Fibroblast of mammary gland (primary cell): ENCODE results near the gene KIF5B.
A peak's percentile ranks its signal among the peaks of the same experiment; 100 is the strongest.
"Not testable (repeated sequence)": the region's sequence is repeated elsewhere in the genome, so short reads cannot be mapped to it uniquely, and the experiment has no call there.

Experiments
- DNase-seq: peaks from one replicate; pipeline ENCODE4 v3.0.0-alpha.2; 2010; ENCODE audit warnings: low read depth
- H3K4me3 ChIP-seq: 2 replicates; pipeline ENCODE4 v1.5.1; 2011; ENCODE audit warnings: low read depth, mild to moderate bottlenecking, low read length, moderate library complexity; ENCODE audit not compliant: control insufficient read depth
- TF ChIP-seq, protein P1 (sequence below): conservative IDR thresholded peaks from 2 replicates; pipeline ENCODE4 v1.5.1; 2011; ENCODE audit warnings: low read depth, low read length, inconsistent platforms; ENCODE audit not compliant: control insufficient read depth, insufficient read depth

The KIF5B gene

DNA sequence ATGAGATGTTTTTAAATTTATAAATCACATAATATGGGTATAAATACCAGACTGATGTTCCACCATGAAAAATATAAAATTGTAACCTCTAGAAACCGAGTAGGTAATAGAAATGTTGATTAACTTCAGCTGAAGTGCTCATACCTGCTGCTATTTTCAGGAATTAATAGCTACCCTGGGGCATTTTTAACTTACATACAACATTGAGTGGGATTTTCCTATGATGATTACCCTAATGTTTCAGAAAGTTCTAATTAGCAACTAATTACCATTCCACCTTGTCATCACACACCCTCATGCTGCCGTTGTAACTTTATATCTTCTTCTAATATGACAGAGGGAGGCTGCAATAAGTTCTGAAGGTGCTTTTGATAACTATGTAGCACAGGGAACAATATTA is 74.1 kb downstream of the KIF5B start:
- H3K4me3 ChIP-seq = no peak overlapping the region
- no peak for DNase-seq
- TF ChIP-seq, protein P1, sequence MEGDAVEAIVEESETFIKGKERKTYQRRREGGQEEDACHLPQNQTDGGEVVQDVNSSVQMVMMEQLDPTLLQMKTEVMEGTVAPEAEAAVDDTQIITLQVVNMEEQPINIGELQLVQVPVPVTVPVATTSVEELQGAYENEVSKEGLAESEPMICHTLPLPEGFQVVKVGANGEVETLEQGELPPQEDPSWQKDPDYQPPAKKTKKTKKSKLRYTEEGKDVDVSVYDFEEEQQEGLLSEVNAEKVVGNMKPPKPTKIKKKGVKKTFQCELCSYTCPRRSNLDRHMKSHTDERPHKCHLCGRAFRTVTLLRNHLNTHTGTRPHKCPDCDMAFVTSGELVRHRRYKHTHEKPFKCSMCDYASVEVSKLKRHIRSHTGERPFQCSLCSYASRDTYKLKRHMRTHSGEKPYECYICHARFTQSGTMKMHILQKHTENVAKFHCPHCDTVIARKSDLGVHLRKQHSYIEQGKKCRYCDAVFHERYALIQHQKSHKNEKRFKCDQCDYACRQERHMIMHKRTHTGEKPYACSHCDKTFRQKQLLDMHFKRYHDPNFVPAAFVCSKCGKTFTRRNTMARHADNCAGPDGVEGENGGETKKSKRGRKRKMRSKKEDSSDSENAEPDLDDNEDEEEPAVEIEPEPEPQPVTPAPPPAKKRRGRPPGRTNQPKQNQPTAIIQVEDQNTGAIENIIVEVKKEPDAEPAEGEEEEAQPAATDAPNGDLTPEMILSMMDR = no peak

DNA sequence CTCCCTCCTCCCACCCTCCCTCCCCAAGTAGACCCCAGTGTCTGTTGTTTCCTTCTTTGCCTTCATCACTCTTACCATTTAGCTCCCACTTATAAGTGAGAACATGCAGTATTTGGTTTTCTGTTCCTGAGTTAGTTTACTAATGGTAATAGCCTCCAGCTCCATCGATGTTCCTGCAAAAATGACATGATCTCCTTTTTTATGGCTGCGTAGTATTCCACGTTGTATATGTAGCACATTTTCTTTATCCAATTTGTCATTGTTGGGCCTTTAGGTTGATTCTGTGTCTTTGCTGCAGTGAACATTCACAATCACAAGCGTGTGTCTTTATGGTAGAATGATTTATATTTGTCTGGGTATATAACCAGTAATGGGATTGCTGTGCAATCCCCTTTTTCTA is 75.8 kb downstream of the KIF5B start:
- TF ChIP-seq, protein P1 = no peak
- DNase-seq = no peak
- no peak overlapping the region for H3K4me3 ChIP-seq

DNA sequence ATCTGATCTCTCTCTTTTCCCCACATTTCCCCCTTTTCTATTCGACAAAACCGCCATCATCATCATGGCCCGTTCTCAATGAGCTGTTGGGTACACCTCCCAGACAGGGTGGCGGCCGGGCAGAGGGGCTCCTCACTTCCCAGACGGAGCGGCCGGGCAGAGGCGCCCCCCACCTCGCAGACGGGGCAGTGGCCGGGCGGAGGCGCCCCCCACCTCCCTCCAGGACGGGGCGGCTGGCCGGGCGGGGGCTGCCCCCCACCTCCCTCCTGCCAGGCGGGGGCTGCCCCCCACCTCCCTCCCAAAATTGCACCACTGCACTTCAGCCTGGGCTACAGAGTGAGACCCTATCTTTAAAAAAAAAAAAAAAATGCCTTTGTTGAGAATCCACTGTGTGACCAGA is 77.2 kb downstream of the KIF5B start:
- DNase-seq, H3K4me3 ChIP-seq: not testable (repeated sequence)

DNA sequence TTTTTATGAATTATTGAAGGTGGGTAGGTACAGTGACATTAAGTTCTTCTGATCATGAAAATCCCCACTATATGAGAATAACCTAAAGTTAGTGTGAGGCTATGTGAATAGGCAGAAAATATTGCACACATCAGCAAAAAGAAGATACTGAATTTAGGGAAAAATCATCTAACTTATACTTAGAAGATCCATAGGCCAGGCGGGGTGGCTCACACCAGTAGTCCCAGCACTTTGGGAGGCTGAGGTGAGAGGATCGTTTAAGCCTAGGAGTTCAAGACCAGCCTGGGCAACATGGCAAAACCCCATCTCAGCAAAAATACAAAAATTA is 78.1 kb downstream of the KIF5B start:
- H3K4me3 ChIP-seq = no peak overlapping the region
- DNase-seq = no peak
- TF ChIP-seq, protein P1 = no peak

DNA sequence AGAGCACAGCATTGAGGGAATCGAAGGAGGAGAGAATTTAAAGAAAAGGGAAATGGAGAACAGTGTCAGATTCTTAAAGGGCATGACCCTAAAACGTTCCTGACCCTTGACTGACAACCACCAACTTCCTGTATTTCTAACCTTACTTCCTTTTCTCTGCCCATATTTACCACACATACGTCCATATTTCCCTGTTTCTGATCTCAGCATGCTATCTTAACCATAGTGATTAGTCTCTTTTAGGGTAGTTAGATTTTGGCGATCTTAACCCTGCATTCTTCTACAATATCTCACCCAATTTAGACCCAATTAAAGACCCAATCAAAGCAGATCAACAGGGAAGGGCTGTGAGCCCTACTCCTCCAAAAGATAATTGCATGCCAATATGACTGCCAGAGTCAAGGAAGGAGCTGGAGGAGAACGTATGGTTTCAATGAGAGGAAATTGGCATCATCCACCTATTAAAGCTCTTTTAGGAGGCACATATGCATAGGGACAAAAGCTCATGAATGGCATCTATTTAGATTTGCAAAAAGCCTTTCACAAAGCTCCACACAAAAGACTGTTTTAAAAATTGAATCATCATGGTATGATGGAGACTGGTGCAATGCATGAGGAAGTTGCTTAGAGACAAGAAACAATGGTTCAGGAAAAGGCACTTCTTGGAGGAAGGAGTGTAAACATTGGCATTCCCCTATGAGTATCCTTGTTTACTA is 78.6 kb downstream of the KIF5B start:
- peak; percentile 45 for DNase-seq
- no peak overlapping the region for H3K4me3 ChIP-seq
- TF ChIP-seq, protein P1 = no peak

DNA sequence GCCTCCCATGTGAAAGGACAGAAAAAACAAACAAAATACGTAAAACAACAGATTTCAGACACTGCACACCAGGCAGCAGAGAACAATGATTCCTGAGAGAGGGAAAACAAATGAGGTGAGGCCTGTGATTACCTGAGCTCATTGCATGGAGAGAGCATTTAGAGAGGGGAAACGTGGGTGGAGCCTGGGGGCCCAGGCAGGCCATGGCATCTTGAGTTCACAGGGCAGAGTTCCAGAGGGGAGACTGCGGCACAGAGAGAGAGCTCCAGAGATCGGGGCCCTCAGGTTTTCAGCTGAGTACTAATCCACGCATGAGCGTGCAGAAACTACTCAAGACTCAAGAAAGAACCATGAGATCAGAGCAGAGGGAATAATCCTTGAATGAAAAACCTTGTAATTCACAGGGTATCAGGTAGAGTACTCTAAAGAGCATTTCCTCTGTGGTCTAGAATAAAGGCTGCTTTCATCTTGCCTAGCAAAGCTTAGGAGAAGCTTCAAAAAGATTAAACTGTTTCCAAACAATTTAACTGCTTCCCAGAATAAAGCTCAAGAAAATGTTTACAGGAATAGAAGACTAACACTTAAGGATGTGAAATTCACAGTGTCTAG is 81.0 kb downstream of the KIF5B start:
- TF ChIP-seq, protein P1 = no peak
- no peak for DNase-seq
- no peak overlapping the region for H3K4me3 ChIP-seq

DNA sequence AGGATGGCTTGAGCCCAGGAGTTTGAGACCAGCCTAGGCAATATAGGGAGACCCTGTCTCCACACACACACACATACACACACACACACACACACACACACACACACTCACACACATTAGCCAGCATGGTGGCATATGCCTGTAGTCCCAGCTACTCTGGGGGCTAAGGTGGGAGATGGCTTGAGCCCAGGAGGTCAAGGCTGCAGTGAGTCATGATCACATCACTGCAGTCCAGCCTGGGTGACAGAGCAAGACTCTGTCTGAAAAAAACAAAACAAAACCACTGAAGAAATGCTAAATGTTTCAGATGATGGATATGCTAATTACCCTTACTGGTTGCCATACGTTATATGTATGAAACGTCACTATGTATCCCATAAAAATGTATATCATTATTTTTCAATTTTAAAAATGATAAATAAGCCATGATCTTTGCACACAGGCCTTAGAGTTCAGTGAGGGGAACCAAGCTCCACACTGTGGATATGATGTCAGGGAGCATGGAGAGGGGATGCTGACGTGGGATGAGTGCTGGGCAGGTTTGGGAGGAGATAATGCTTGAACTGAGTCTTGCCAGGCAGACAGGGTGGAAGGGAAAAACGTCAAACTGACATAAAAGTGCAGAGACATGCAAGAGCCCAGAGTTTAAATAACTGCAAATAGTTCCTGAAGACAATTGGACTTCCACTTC is 81.6 kb downstream of the KIF5B start:
- DNase-seq = peak; percentile 42
- TF ChIP-seq, protein P1 = no peak
- no peak overlapping the region for H3K4me3 ChIP-seq
